Measurements from ENCODE around the gene ZNF79. TPM values are rescaled to one million over a fixed set of nuclear protein-coding genes. Genes with fewer than 3 reads are reported as not detected.

ZNF79 gene
- total and polyA plus RNA-seq, 9 of the 15 experiments (the other 6 are each of a cell fraction or from before 2014, with no cell fraction given) = 0.62 to 7.0 (median 4.1) TPM

DNA sequence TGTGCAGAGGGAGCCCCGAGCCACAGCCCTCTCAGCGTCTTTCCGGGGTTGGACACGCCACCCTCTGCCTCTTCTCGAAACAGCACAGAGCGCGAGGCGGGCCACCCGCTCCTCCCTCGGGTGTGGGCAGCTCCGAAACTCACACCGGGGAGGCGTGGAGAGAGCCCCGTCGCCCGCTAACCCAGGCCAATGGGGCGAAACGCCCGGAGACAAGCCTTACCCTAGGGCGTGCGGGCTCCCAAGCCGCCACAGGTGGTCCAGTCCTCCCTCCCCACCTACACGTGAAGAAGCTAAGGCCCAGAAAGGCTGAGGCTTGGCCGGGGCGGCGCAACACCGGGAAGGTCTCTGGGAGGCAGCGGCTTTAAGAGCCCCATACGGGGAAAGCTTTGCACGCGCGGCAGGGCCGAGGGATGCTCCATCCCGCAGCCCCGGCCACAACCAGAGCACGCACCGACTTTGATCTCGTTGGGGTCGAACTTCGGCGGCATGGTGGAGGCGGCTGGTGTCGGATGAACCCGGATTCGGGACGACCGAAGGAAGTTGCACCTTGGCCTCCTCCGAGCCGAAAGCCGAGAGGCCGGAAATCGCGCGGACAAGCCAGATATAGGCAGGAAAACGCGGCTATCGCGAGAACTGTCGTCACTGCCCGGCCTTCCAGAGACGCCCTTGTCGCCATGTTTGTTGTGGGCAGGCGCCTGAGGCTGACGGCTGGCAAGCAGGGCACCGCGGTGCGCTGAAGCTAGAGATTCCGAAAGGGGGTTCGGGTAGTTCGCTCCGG lies 26.8 kb downstream of the ZNF79 start, which contains the start of the genes LRSAM1 and RPL12 (continued):
- TF ChIP-seq, protein P1, sequence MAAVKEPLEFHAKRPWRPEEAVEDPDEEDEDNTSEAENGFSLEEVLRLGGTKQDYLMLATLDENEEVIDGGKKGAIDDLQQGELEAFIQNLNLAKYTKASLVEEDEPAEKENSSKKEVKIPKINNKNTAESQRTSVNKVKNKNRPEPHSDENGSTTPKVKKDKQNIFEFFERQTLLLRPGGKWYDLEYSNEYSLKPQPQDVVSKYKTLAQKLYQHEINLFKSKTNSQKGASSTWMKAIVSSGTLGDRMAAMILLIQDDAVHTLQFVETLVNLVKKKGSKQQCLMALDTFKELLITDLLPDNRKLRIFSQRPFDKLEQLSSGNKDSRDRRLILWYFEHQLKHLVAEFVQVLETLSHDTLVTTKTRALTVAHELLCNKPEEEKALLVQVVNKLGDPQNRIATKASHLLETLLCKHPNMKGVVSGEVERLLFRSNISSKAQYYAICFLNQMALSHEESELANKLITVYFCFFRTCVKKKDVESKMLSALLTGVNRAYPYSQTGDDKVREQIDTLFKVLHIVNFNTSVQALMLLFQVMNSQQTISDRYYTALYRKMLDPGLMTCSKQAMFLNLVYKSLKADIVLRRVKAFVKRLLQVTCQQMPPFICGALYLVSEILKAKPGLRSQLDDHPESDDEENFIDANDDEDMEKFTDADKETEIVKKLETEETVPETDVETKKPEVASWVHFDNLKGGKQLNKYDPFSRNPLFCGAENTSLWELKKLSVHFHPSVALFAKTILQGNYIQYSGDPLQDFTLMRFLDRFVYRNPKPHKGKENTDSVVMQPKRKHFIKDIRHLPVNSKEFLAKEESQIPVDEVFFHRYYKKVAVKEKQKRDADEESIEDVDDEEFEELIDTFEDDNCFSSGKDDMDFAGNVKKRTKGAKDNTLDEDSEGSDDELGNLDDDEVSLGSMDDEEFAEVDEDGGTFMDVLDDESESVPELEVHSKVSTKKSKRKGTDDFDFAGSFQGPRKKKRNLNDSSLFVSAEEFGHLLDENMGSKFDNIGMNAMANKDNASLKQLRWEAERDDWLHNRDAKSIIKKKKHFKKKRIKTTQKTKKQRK (IDR thresholded peaks at IDR 0.05; ENCODE audit: borderline replicate concordance, low read depth, low read length) = no peak
- TF ChIP-seq ATF7 (IDR thresholded peaks at IDR 0.05) = peak; percentile 92
- peak; percentile 88 to 90 for TF ChIP-seq SIX5 (IDR thresholded peaks at IDR 0.05; ENCODE audit: borderline replicate concordance in 1 of 2, insufficient read depth in 1 of 2, low read depth in 1 of 2, low read length in 2 of 2)
- TF ChIP-seq FUS (optimal IDR thresholded peaks at IDR 0.05; ENCODE audit: low read depth, low read length) = no peak
- TF ChIP-seq TBL1XR1 (IDR thresholded peaks at IDR 0.05; ENCODE audit: low read length in 2 of 2) = peak in 1 of 2 experiments; percentile 33; a peak in 1 of 4 replicates
- peak; percentile 72; the same call in 1 of the 2 replicates for TF ChIP-seq OTX1 (CRISPR knock-in tag; IDR thresholded peaks at IDR 0.05)
- TF ChIP-seq TFAM (CRISPR knock-in tag; conservative IDR thresholded peaks at IDR 0.05) = no peak
- 0 out of 2 replicates have a peak, but pooled peaks have one; percentile 73 for TF ChIP-seq CBFB (CRISPR knock-in tag; IDR thresholded peaks at IDR 0.05)
- TF ChIP-seq SAFB (IDR thresholded peaks at IDR 0.05; ENCODE audit: borderline replicate concordance, low read depth, low read length) = no peak
- peak; percentile 27; the same call in 1 of the 2 replicates for TF ChIP-seq ESRRA (IDR thresholded peaks at IDR 0.05; ENCODE audit: borderline replicate concordance, low read depth)
- no peak; a peak in 1 of 4 replicates for TF ChIP-seq RAD21 (CRISPR knock-in tag; conservative IDR thresholded peaks at IDR 0.05 in 1 of 2, IDR thresholded peaks at IDR 0.05 in 1 of 2)
- no peak for TF ChIP-seq L3MBTL2 (IDR thresholded peaks at IDR 0.05)
- TF ChIP-seq, protein P2, sequence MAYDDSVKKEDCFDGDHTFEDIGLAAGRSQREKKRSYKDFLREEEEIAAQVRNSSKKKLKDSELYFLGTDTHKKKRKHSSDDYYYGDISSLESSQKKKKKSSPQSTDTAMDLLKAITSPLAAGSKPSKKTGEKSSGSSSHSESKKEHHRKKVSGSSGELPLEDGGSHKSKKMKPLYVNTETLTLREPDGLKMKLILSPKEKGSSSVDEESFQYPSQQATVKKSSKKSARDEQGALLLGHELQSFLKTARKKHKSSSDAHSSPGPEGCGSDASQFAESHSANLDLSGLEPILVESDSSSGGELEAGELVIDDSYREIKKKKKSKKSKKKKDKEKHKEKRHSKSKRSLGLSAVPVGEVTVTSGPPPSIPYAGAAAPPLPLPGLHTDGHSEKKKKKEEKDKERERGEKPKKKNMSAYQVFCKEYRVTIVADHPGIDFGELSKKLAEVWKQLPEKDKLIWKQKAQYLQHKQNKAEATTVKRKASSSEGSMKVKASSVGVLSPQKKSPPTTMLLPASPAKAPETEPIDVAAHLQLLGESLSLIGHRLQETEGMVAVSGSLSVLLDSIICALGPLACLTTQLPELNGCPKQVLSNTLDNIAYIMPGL (CRISPR knock-in tag; IDR thresholded peaks at IDR 0.05) = peak; percentile 65
- TF ChIP-seq SIN3B (IDR thresholded peaks at IDR 0.05; ENCODE audit: low read depth) = no peak
- TF ChIP-seq RFX1 (IDR thresholded peaks at IDR 0.05) = no peak
- TF ChIP-seq NCOR1 (IDR thresholded peaks at IDR 0.05) = peak; percentile 78
- TF ChIP-seq ZNF431 (CRISPR knock-in tag; IDR thresholded peaks at IDR 0.05) = peak; percentile 79
- no peak for TF ChIP-seq PHB2 (IDR thresholded peaks at IDR 0.05; ENCODE audit: low read depth)
- TF ChIP-seq CREM (IDR thresholded peaks at IDR 0.05; ENCODE audit: low read depth) = peak; percentile 98
